WTC11 (cell line): ENCODE results near the gene CHIT1.

Experiments used
- ATF1 ChIP-seq: sonication (generic); formaldehyde crosslinking; IDR thresholded peaks from 2 replicates; pipeline ENCODE4 v1.8.1; 2023; ENCODE audit warnings: mild to moderate bottlenecking, moderate library complexity, missing genetic modification reagents
- ATF3 ChIP-seq: sonication (generic); formaldehyde crosslinking; conservative IDR thresholded peaks from 2 replicates; pipeline ENCODE4 v1.8.1; 2022; ENCODE audit warnings: mild to moderate bottlenecking, missing genetic modification reagents
- CREB1 ChIP-seq: sonication (generic); formaldehyde crosslinking; IDR thresholded peaks from 2 replicates; pipeline ENCODE4 v1.8.0; 2023; ENCODE audit warnings: mild to moderate bottlenecking, missing genetic modification reagents
- CTCF ChIP-seq: fragments of 200-600 bp; IDR thresholded peaks from 2 replicates; pipeline ENCODE4 v1.8.0; 2022; ENCODE audit warnings: antibody characterized with exemption
- E2F4 ChIP-seq: sonication (generic); formaldehyde crosslinking; IDR thresholded peaks from 2 replicates; pipeline ENCODE4 v1.8.1; 2022; ENCODE audit warnings: low read depth, mild to moderate bottlenecking, moderate library complexity, missing genetic modification reagents, borderline replicate concordance
- ETV6 ChIP-seq: sonication (generic); formaldehyde crosslinking; IDR thresholded peaks from 2 replicates; pipeline ENCODE4 v1.8.1; 2022; ENCODE audit warnings: mild to moderate bottlenecking, missing genetic modification reagents
- JUN ChIP-seq: sonication (generic); formaldehyde crosslinking; IDR thresholded peaks from 2 replicates; pipeline ENCODE4 v1.8.0; 2023; ENCODE audit warnings: mild to moderate bottlenecking, missing genetic modification reagents
- NR2C2 ChIP-seq: sonication (generic); formaldehyde crosslinking; IDR thresholded peaks from 2 replicates; pipeline ENCODE4 v1.8.0; 2022; ENCODE audit warnings: mild to moderate bottlenecking, missing genetic modification reagents
- SMAD4 ChIP-seq: sonication (generic); formaldehyde crosslinking; IDR thresholded peaks from 2 replicates; pipeline ENCODE4 v1.8.0; 2022; ENCODE audit warnings: mild to moderate bottlenecking, missing genetic modification reagents

- TF ChIP-seq CREB1 (no peak), CTCF (no peak), JUN (CRISPR knock-in tag) (no peak), SMAD4 (CRISPR knock-in tag) (no peak), NR2C2 (no peak), ATF1 (CRISPR knock-in tag) (no peak), E2F4 (CRISPR knock-in tag) (no peak), ETV6 (CRISPR knock-in tag) (no peak), ATF3 (no peak)
Observed at GRCh38 chr1:203173566-203173965, 55.9 kb downstream of the CHIT1 start.
